K562 (cell line): Measurements from ENCODE around the gene EFNA1. TPM values are rescaled to one million over a fixed set of nuclear protein-coding genes. Genes with fewer than 3 reads are reported as not detected.
A peak's percentile ranks its signal among the peaks of the same experiment; 100 is the strongest.

Source experiments
- CBFA2T2 ChIP-seq: fragments of 450-650 bp; conservative IDR thresholded peaks from 2 replicates; pipeline ENCODE4 v1.6.1; 2017; ENCODE audit warnings: mild to moderate bottlenecking
- CSDE1 ChIP-seq, 2 experiments: fragments of 450-650 bp; IDR thresholded peaks; 2 replicates each; pipeline ENCODE4 v1.6.1; 2016; ENCODE audit warnings: mild to moderate bottlenecking in 1 of 2
- E2F6 ChIP-seq, 2 experiments: IDR thresholded peaks; 2 replicates each; pipeline ENCODE4 v1.6.1; 2011; ENCODE audit warnings: borderline replicate concordance in 1 of 2, control low read depth in 1 of 2, low read depth in 1 of 2, low read length in 1 of 2, mild to moderate bottlenecking in 1 of 2, mixed read lengths in 1 of 2, moderate library complexity in 1 of 2; ENCODE audit not compliant: insufficient read depth in 1 of 2, insufficient read length in 1 of 2, poor library complexity in 1 of 2, severe bottlenecking in 1 of 2; ENCODE audit errors: extremely low read depth in 1 of 2
- IRF9 ChIP-seq: fragments of 450-650 bp; IDR thresholded peaks from 2 replicates; pipeline ENCODE4 v1.6.1; 2016; ENCODE audit warnings: missing biosample characterization, missing genetic modification characterization
- KDM2B ChIP-seq: fragments of 250-450 bp; sonication (Bioruptor Pico); IDR thresholded peaks from 2 replicates; pipeline ENCODE4 v1.8.0; 2021; ENCODE audit warnings: mild to moderate bottlenecking, moderate library complexity
- MEIS2 ChIP-seq: fragments of 450-650 bp; IDR thresholded peaks from 2 replicates; pipeline ENCODE4 v1.6.1; 2014; ENCODE audit warnings: mild to moderate bottlenecking; ENCODE audit not compliant: partially characterized antibody
- PKNOX1 ChIP-seq: fragments of 450-650 bp; IDR thresholded peaks from 2 replicates; pipeline ENCODE4 v1.6.1; 2016
- RB1 ChIP-seq: fragments of 450-650 bp; IDR thresholded peaks from 2 replicates; pipeline ENCODE4 v1.6.1; 2017; ENCODE audit warnings: low read depth, mild to moderate bottlenecking
- SMC3 ChIP-seq: conservative IDR thresholded peaks from 2 replicates; pipeline ENCODE4 v1.6.1; 2011; ENCODE audit warnings: low read depth, low read length, improper control_type of control experiment; ENCODE audit not compliant: insufficient read depth
- SREBF2 ChIP-seq: sonication (generic); formaldehyde crosslinking; IDR thresholded peaks from 2 replicates; pipeline ENCODE4 v1.4.0; 2020; ENCODE audit warnings: mild to moderate bottlenecking, missing genetic modification reagents
- ZFP36 ChIP-seq: fragments of 150-350 bp; IDR thresholded peaks from 2 replicates; pipeline ENCODE4 v1.6.1; 2018; ENCODE audit warnings: low read length, low read depth; ENCODE audit not compliant: partially characterized antibody
- ZNF124 ChIP-seq: sonication (generic); formaldehyde crosslinking; IDR thresholded peaks from 2 replicates; pipeline ENCODE4 v1.8.1; 2022; ENCODE audit warnings: missing genetic modification reagents
- ZNF407 ChIP-seq: fragments of 450-650 bp; IDR thresholded peaks from 2 replicates; pipeline ENCODE4 v1.6.1; 2016; ENCODE audit warnings: low read depth
- ZNF644 ChIP-seq: fragments of 200-800 bp; sonication (Bioruptor generic); IDR thresholded peaks from 2 replicates; pipeline ENCODE4 v1.6.1; 2016; ENCODE audit warnings: low read depth, missing genetic modification characterization, missing compliant biosample characterization
- ZNF696 ChIP-seq: fragments of 250-450 bp; sonication (Bioruptor Pico); conservative IDR thresholded peaks from 2 replicates; pipeline ENCODE4 v1.4.0; 2020; ENCODE audit warnings: mild to moderate bottlenecking, moderate library complexity
- ZNF778 ChIP-seq: fragments of 450-650 bp; formaldehyde crosslinking; IDR thresholded peaks from 2 replicates; pipeline ENCODE4 v1.4.0; 2020; ENCODE audit warnings: mild to moderate bottlenecking, moderate library complexity
- polyA plus RNA-seq, 8 experiments: library from polyadenylated mRNA; depleted of rRNA in 4 of 8; stranded (reverse) in 5 of 8; unstranded in 3 of 8; fragments of >200 nt; fragmentation: Nextera tagmentation in 2 of 8; fragmentation: Illumina TruSeq in 1 of 8; extraction: Ambion mirVana in 2 of 8; extraction: Trizol in 1 of 8; gene quantifications; 2 replicates each; pipeline versions ENCODE4 v1.2.1 to v1.2.3, GENCODE V29; 2011 to 2014; ENCODE audit warnings: inconsistent platforms in 1 of 8, missing spikeins in 1 of 8
- total RNA-seq, 7 experiments: library from RNA; depleted of rRNA in 6 of 7; stranded (reverse); fragments of >200 nt in 6 of 7; fragmentation: Illumina TruSeq in 2 of 7; extraction: Trizol in 2 of 7; gene quantifications; 2 replicates each; pipeline versions ENCODE4 v1.2.1 to v1.2.3, GENCODE V29; 2011 to 2021; ENCODE audit warnings: low replicate concordance in 1 of 7

Gene EFNA1
- total and polyA plus RNA-seq, 9 of the 15 experiments (the other 6 are each of a cell fraction or from before 2014, with no cell fraction given) = 2.1 to 9.3 (median 3.0) TPM

GRCh38 chr1:155080312-155081228 lies 47.1 kb upstream of the EFNA1 start (continued):
- TF ChIP-seq IRF9 (tag) = no peak
- TF ChIP-seq CSDE1 (IDR thresholded peaks at IDR 0.05) = no peak
- TF ChIP-seq ZNF778 = no peak
- TF ChIP-seq SMC3 = no peak
- TF ChIP-seq SREBF2 (CRISPR knock-in tag) = no peak
- TF ChIP-seq ZNF124 (CRISPR knock-in tag) = no peak
- no peak for TF ChIP-seq ZNF696 (CRISPR knock-in tag)
- TF ChIP-seq ZNF644 (tag) = no peak
- peak; percentile 89 for TF ChIP-seq PKNOX1
- TF ChIP-seq CBFA2T2 = peak; percentile 77
- TF ChIP-seq ZFP36 = no peak
- TF ChIP-seq MEIS2 = peak; percentile 91
- TF ChIP-seq ZNF407 = no peak
- TF ChIP-seq KDM2B (CRISPR knock-in tag) = peak; percentile 5; the same call in 1 of the 2 replicates
- peak in 1 of 2 experiments; percentile 83 for TF ChIP-seq E2F6 (IDR thresholded peaks at IDR 0.05; ENCODE audit: borderline replicate concordance in 1 of 2, extremely low read depth in 1 of 2, insufficient read depth in 1 of 2, insufficient read length in 1 of 2, low read depth in 1 of 2, low read length in 1 of 2, poor library complexity in 1 of 2, severe bottlenecking in 1 of 2)
- TF ChIP-seq RB1 = peak; percentile 75; the same call in 1 of the 2 replicates
